Endodermal cell (in vitro differentiated cells): ENCODE results near the gene SURF6. TPM values are rescaled to one million over a fixed set of nuclear protein-coding genes. Genes with fewer than 3 reads are reported as not detected.

ENCODE experiments used
- DNase-seq: peaks from one replicate; pipeline ENCODE4 v3.0.0-alpha.2; 2017
- H3K27ac ChIP-seq: 2 replicates; pipeline ENCODE4 v1.5.1; 2013; ENCODE audit warnings: mild to moderate bottlenecking, low read depth, low read length, moderate library complexity
- H3K27me3 ChIP-seq: 2 replicates; pipeline ENCODE4 v1.6.1; 2013; ENCODE audit warnings: mild to moderate bottlenecking, low read length, moderate library complexity; ENCODE audit not compliant: insufficient read depth, control insufficient read depth, poor library complexity, severe bottlenecking
- H3K36me3 ChIP-seq: 2 replicates; pipeline ENCODE4 v1.7.0; 2013; ENCODE audit warnings: mild to moderate bottlenecking, low read length, moderate library complexity; ENCODE audit not compliant: control insufficient read depth, insufficient read depth
- H3K4me1 ChIP-seq: one replicate; pipeline ENCODE4 v1.7.0; 2013; ENCODE audit warnings: low read length; ENCODE audit not compliant: control insufficient read depth, insufficient read depth
- H3K4me3 ChIP-seq: 2 replicates; pipeline ENCODE4 v1.5.1; 2013; ENCODE audit warnings: mild to moderate bottlenecking, low read length, moderate library complexity
- H3K9ac ChIP-seq: 2 replicates; pipeline ENCODE4 v1.6.1; 2013; ENCODE audit warnings: mild to moderate bottlenecking, low read length, moderate library complexity; ENCODE audit not compliant: poor library complexity, severe bottlenecking; ENCODE audit errors: extremely low read depth
- H3K9me3 ChIP-seq: 2 replicates; pipeline ENCODE4 v1.6.1; 2013; ENCODE audit warnings: mild to moderate bottlenecking, low read length, moderate library complexity; ENCODE audit not compliant: control insufficient read depth
- H3K27ac Mint-ChIP-seq: 2 replicates; pipeline ENCODE4 v1.8.0; 2020; ENCODE audit warnings: mixed read lengths
- H3K27me3 Mint-ChIP-seq: 2 replicates; pipeline ENCODE4 v1.8.0; 2021; ENCODE audit warnings: mild to moderate bottlenecking, mixed read lengths; ENCODE audit not compliant: insufficient read depth
- H3K36me3 Mint-ChIP-seq: 2 replicates; pipeline ENCODE4 v1.8.0; 2020; ENCODE audit warnings: low read depth, mixed read lengths
- H3K4me1 Mint-ChIP-seq: 2 replicates; pipeline ENCODE4 v1.8.0; 2020; ENCODE audit warnings: mixed read lengths
- H3K4me3 Mint-ChIP-seq: 2 replicates; pipeline ENCODE4 v1.8.0; 2020; ENCODE audit warnings: mild to moderate bottlenecking, moderate library complexity, mixed read lengths
- H3K9me3 Mint-ChIP-seq: 2 replicates; pipeline ENCODE4 v1.8.0; 2020; ENCODE audit warnings: mild to moderate bottlenecking, mixed read lengths
- CTCF ChIP-seq: fragments of 200-600 bp; sonication (generic); conservative IDR thresholded peaks from 2 replicates; pipeline ENCODE4 v1.5.0; 2021; ENCODE audit warnings: antibody characterized with exemption, mild to moderate bottlenecking
- WGBS, 2 experiments: methylation state at CpG; one replicate each; pipeline versions ENCODE4 v1.1.5 to v1.1.7; 2013; ENCODE audit warnings: missing lambda C conversion rate in 2 of 2, mixed read lengths in 1 of 2; ENCODE audit not compliant: insufficient coverage in 1 of 2, insufficient read length in 1 of 2; 5-methylcytosine and 5-hydroxymethylcytosine counted together
- total RNA-seq, 2 donors: library from RNA; stranded (reverse); fragmentation: NEBNext Ultra II Directional in 1 of 2; extraction: Animal tissue kit (Norgen Biotek cat#: 25700) in 1 of 2; gene quantifications; 2 replicates in 1 of 2; 3 replicates in 1 of 2; pipeline ENCODE4 v1.2.1, GENCODE V29; 2021

SURF6 gene
- total RNA-seq, 2 donors from 2014 or later = 22.9 to 27.5 TPM

DNA sequence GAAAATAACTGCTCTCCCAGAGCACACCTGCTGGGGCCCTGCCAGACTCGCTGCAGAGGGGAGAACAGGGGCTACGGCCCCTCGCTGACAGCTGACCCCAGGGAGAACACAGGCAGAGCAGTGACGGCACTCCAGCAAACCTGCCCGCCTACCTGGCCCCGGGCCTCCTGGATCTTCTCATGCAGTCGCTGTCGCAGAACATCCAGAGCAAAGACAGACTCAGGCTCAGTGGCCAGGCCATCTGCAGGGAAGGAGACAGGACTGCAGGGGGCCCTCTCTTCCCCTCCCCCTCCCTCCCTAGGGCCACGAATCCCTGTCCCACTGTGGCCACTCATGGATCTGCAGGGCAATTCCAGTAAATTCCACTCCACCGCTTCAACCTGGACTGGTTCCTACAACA is 2.4 kb downstream of the SURF6 start:
- peaks cover 52% of the 10 kb centered on the region for H3K36me3 Mint-ChIP-seq
- Histone ChIP-seq H3K9ac (no peak overlapping the region), H3K27ac (no peak overlapping the region), H3K36me3 (peaks cover 42% of the 10 kb centered on the region), H3K4me3 (no peak overlapping the region), H3K9me3 (no peaks in the 10 kb centered on the region), H3K27me3 (no peaks in the 10 kb centered on the region), H3K4me1 (peaks cover 6% of the 10 kb centered on the region)
- WGBS, 2 experiments = 95 to 97% methylated on average over 5 to 10 of the region's 10 CpGs
- no peak for DNase-seq
- TF ChIP-seq CTCF = peak; percentile 39
- peaks cover 2% of the 10 kb centered on the region for H3K27me3 Mint-ChIP-seq
- H3K4me3 Mint-ChIP-seq = no peak overlapping the region
- H3K27ac Mint-ChIP-seq = peak overlapping the region; percentile 58
- peaks cover 7% of the 10 kb centered on the region for H3K9me3 Mint-ChIP-seq
- H3K4me1 Mint-ChIP-seq = peaks cover 15% of the 10 kb centered on the region

GRCh38 chr9:133333011-133333410 is 3.0 kb downstream of the SURF6 start:
- H3K27me3 ChIP-seq = no peaks in the 10 kb centered on the region
- no peak overlapping the region for H3K27ac ChIP-seq
- 95 to 98% methylated on average over 10 to 11 of the region's 11 CpGs for WGBS, 2 experiments
- H3K36me3 Mint-ChIP-seq = peaks cover 51% of the 10 kb centered on the region
- H3K4me3 Mint-ChIP-seq = no peak overlapping the region
- H3K36me3 ChIP-seq = peaks cover 42% of the 10 kb centered on the region
- no peak overlapping the region for H3K4me3 ChIP-seq
- no peak for DNase-seq
- no peaks in the 10 kb centered on the region for H3K9me3 ChIP-seq
- peaks cover 3% of the 10 kb centered on the region for H3K27me3 Mint-ChIP-seq
- peaks cover 11% of the 10 kb centered on the region for H3K9me3 Mint-ChIP-seq
- no peak overlapping the region for H3K9ac ChIP-seq
- no peak for TF ChIP-seq CTCF
- no peak overlapping the region for H3K27ac Mint-ChIP-seq
- peaks cover 6% of the 10 kb centered on the region for H3K4me1 ChIP-seq
- H3K4me1 Mint-ChIP-seq = peaks cover 15% of the 10 kb centered on the region

GRCh38 chr9:133332381-133332730 is 3.6 kb downstream of the SURF6 start:
- no peak overlapping the region for H3K4me3 Mint-ChIP-seq
- H3K36me3 Mint-ChIP-seq = peaks cover 47% of the 10 kb centered on the region
- Histone ChIP-seq H3K27ac (no peak overlapping the region), H3K4me1 (peaks cover 6% of the 10 kb centered on the region), H3K9me3 (no peaks in the 10 kb centered on the region), H3K9ac (no peak overlapping the region), H3K36me3 (peaks cover 42% of the 10 kb centered on the region), H3K27me3 (no peaks in the 10 kb centered on the region), H3K4me3 (no peak overlapping the region)
- no peak overlapping the region for H3K27ac Mint-ChIP-seq
- DNase-seq = no peak
- peaks cover 6% of the 10 kb centered on the region for H3K27me3 Mint-ChIP-seq
- TF ChIP-seq CTCF = no peak
- H3K4me1 Mint-ChIP-seq = peaks cover 15% of the 10 kb centered on the region
- 90 to 91% methylated on average over 20 of the region's 20 CpGs for WGBS, 2 experiments
- H3K9me3 Mint-ChIP-seq = peaks cover 18% of the 10 kb centered on the region
